Stimulated activated CD4-positive, alpha-beta T cell treated with anti-CD3 and anti-CD28 coated beads, Interleukin-12 subunit alpha, Interleukin-12 subunit beta, amount 100 ng/mL, for 24 hours (primary cell): Measurements from ENCODE around the gene CLCN7.

ENCODE experiments used
- DNase-seq, 2 experiments: peaks; one replicate each; pipeline ENCODE4 v3.0.0-alpha.2; 2020; ENCODE audit warnings: low read depth in 2 of 2

Gene CLCN7

GRCh38 chr16:1403036-1403435 lies 71.8 kb downstream of the CLCN7 start:
- DNase-seq = no peak

GRCh38 chr16:1401758-1402154 lies 73.1 kb downstream of the CLCN7 start:
- no peak for DNase-seq

GRCh38 chr16:1401061-1401757 lies 73.6 kb downstream of the CLCN7 start:
- DNase-seq = no peak

- DNase-seq = no peak
Measured at GRCh38 chr16:1398826-1399581, 75.8 kb downstream of the CLCN7 start.

DNA sequence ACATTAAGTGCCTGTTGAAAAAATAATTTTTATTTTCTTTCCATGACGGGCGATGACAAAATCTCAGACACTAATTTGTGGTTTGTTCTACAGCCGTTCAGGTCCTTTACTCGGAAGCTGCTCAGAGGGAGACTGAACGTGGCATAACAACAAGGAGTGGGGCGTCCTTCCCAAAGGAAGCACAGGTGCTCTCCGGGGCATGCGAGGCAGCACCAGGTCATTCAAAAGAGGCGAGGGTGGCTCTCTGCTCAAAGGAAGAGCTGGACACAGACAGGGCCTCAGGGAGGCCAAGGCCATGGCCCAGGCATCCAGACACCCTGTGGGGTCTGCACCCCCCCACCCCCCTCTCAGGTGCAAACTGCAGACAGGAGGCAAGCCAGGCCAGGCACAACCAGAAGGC lies 76.5 kb downstream of the CLCN7 start:
- no peak for DNase-seq

GRCh38 chr16:1397779-1398178 lies 77.0 kb downstream of the CLCN7 start:
- DNase-seq = no peak

GRCh38 chr16:1395444-1396031 lies 79.3 kb downstream of the CLCN7 start:
- DNase-seq = no peak
